Erythroblast (primary cell): ENCODE data around the gene SYCE1.

Experiments
- GATA1 ChIP-seq: IDR thresholded peaks from 2 replicates; pipeline ENCODE4 v1.6.1; 2011; ENCODE audit warnings: low read depth, mild to moderate bottlenecking, control low read depth, low read length, moderate library complexity
- POLR2A ChIP-seq: IDR thresholded peaks from 2 replicates; pipeline ENCODE4 v1.6.1; 2011; ENCODE audit warnings: mild to moderate bottlenecking, low read length

DNA sequence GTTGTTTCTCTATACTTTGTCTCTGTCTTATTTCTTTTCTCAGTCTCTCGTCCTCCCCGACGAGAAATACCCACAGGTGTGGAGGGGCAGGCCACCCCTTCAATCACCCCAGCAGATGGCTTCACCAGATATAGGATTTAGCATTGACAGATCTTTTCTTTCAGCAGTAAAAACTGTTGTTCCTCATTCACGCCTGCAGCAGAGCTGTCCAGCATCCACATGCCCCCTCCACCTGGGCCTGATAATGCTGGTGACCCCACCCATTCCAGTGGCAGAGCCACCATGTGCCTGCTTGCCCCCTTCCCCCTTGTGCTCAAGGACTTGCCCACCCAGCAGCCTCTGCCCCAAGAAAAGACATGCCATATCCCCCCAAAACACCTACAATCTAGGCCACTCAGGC lies 45.7 kb upstream of the SYCE1 start:
- no peak for TF ChIP-seq POLR2A
- TF ChIP-seq GATA1: no peak
